ENCODE measurements around the gene CDCA4. TPM values are rescaled to one million over a fixed set of nuclear protein-coding genes. Genes with fewer than 3 reads are reported as not detected.

The CDCA4 gene
- total and polyA plus RNA-seq, 10 of the 15 experiments (the other 5 are each of a cell fraction or from before 2014, with no cell fraction given): 10.4 to 64.0 (median 52.1) TPM

DNA sequence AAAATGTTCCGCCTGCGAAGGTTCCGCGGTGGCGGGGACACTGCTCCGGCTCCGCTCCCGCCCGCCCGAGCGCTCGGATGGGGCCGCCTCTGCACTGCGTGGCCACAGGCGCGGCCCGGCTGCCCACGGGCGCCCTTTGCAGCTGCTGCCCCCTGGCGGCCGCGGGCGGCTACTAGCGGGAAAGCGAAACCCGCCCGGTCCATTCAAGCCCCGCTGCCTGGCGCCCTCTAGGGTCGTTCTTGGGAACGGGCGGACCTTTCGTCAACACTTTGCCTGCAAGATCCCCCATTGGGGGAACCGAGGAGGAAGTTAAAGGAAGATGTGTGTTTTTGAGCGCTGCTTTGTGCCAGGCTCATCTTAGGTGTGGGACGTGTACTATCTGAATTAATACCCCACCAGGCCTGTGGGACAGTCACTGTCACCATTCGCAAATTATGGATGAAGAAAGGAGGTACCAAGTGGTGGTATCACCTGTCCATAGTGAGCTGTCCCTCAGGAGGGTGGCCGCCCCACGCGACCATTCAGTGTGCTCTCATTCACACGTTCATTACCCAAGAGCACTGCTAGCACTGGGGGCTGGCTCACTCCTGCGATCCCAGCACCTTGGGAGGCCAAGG lies 24.9 kb upstream of the CDCA4 start (continued):
- TF ChIP-seq, protein P1, sequence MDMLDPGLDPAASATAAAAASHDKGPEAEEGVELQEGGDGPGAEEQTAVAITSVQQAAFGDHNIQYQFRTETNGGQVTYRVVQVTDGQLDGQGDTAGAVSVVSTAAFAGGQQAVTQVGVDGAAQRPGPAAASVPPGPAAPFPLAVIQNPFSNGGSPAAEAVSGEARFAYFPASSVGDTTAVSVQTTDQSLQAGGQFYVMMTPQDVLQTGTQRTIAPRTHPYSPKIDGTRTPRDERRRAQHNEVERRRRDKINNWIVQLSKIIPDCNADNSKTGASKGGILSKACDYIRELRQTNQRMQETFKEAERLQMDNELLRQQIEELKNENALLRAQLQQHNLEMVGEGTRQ (IDR thresholded peaks at IDR 0.05; ENCODE audit: borderline replicate concordance, low read depth, low read length): no peak
- TF ChIP-seq MEF2A (IDR thresholded peaks at IDR 0.05; ENCODE audit: insufficient read depth, low read depth, low read length): peak; percentile 69
- TF ChIP-seq EP300 (IDR thresholded peaks at IDR 0.05; ENCODE audit: borderline replicate concordance in 1 of 2, control insufficient read depth in 1 of 2, low read depth in 2 of 2, low read length in 2 of 2): no peak
- TF ChIP-seq KAT2A (conservative IDR thresholded peaks at IDR 0.05; ENCODE audit: control insufficient read depth, low read depth, low read length): no peak
- TF ChIP-seq HDAC6 (IDR thresholded peaks at IDR 0.05; ENCODE audit: unreplicated experiment): no peak
- TF ChIP-seq PKNOX1 (IDR thresholded peaks at IDR 0.05): no peak
- no peak; the same call in 1 of the 2 replicates for TF ChIP-seq POLR2AphosphoS5 (IDR thresholded peaks at IDR 0.05; ENCODE audit: low read length)
- TF ChIP-seq NBN (IDR thresholded peaks at IDR 0.05): no peak
- peak; percentile 51; the same call in 1 of the 2 replicates for TF ChIP-seq CREB1 (IDR thresholded peaks at IDR 0.05; ENCODE audit: low read depth)
- TF ChIP-seq, protein P2, sequence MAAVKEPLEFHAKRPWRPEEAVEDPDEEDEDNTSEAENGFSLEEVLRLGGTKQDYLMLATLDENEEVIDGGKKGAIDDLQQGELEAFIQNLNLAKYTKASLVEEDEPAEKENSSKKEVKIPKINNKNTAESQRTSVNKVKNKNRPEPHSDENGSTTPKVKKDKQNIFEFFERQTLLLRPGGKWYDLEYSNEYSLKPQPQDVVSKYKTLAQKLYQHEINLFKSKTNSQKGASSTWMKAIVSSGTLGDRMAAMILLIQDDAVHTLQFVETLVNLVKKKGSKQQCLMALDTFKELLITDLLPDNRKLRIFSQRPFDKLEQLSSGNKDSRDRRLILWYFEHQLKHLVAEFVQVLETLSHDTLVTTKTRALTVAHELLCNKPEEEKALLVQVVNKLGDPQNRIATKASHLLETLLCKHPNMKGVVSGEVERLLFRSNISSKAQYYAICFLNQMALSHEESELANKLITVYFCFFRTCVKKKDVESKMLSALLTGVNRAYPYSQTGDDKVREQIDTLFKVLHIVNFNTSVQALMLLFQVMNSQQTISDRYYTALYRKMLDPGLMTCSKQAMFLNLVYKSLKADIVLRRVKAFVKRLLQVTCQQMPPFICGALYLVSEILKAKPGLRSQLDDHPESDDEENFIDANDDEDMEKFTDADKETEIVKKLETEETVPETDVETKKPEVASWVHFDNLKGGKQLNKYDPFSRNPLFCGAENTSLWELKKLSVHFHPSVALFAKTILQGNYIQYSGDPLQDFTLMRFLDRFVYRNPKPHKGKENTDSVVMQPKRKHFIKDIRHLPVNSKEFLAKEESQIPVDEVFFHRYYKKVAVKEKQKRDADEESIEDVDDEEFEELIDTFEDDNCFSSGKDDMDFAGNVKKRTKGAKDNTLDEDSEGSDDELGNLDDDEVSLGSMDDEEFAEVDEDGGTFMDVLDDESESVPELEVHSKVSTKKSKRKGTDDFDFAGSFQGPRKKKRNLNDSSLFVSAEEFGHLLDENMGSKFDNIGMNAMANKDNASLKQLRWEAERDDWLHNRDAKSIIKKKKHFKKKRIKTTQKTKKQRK (IDR thresholded peaks at IDR 0.05; ENCODE audit: low read depth, low read length): no peak
- TF ChIP-seq ATF3 (IDR thresholded peaks at IDR 0.05; ENCODE audit: borderline replicate concordance, extremely low read depth, low read depth, low read length): 0 out of 2 replicates have a peak, but pooled peaks have one; percentile 32
- TF ChIP-seq, protein P3, sequence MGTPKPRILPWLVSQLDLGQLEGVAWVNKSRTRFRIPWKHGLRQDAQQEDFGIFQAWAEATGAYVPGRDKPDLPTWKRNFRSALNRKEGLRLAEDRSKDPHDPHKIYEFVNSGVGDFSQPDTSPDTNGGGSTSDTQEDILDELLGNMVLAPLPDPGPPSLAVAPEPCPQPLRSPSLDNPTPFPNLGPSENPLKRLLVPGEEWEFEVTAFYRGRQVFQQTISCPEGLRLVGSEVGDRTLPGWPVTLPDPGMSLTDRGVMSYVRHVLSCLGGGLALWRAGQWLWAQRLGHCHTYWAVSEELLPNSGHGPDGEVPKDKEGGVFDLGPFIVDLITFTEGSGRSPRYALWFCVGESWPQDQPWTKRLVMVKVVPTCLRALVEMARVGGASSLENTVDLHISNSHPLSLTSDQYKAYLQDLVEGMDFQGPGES (IDR thresholded peaks at IDR 0.05): peak; percentile 41; the same call in 1 of the 2 replicates
- TF ChIP-seq, protein P4, sequence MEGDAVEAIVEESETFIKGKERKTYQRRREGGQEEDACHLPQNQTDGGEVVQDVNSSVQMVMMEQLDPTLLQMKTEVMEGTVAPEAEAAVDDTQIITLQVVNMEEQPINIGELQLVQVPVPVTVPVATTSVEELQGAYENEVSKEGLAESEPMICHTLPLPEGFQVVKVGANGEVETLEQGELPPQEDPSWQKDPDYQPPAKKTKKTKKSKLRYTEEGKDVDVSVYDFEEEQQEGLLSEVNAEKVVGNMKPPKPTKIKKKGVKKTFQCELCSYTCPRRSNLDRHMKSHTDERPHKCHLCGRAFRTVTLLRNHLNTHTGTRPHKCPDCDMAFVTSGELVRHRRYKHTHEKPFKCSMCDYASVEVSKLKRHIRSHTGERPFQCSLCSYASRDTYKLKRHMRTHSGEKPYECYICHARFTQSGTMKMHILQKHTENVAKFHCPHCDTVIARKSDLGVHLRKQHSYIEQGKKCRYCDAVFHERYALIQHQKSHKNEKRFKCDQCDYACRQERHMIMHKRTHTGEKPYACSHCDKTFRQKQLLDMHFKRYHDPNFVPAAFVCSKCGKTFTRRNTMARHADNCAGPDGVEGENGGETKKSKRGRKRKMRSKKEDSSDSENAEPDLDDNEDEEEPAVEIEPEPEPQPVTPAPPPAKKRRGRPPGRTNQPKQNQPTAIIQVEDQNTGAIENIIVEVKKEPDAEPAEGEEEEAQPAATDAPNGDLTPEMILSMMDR (IDR thresholded peaks at IDR 0.05 in 2 of 3, conservative IDR thresholded peaks at IDR 0.05 in 1 of 3; ENCODE audit: control insufficient read depth in 2 of 3, extremely low read depth in 1 of 3, insufficient read depth in 1 of 3, low read depth in 3 of 3, low read length in 3 of 3): peak; percentile 99 to 100 (median 100); a peak in 5 of 6 replicates
- peak; percentile 96 for TF ChIP-seq ZNF592 (IDR thresholded peaks at IDR 0.05)

Data from GM12878 (cell line).